Bronchial epithelial cell (primary cell): Measurements from ENCODE around the gene ASCC1. TPM values are rescaled to one million over a fixed set of nuclear protein-coding genes. Genes with fewer than 3 reads are reported as not detected.
"Not testable (repeated sequence)": the region's sequence is repeated elsewhere in the genome, so short reads cannot be mapped to it uniquely, and the experiment has no call there.

Source experiments
- DNase-seq: peaks from one replicate; pipeline ENCODE4 v3.0.0-alpha.2; 2010; ENCODE audit warnings: low read depth
- FAIRE-seq: peaks from 2 replicates; lab custom pipeline; 2011; peaks lifted over from hg19 to GRCh38; lab: Jason Lieb, UNC
- H3K27me3 ChIP-seq: 2 replicates; pipeline ENCODE4 v1.5.1; 2011; ENCODE audit warnings: low read length; ENCODE audit not compliant: control insufficient read depth, insufficient read depth
- H3K36me3 ChIP-seq: 2 replicates; pipeline ENCODE4 v1.5.1; 2011; ENCODE audit warnings: low read length; ENCODE audit not compliant: control insufficient read depth, insufficient read depth
- H3K4me3 ChIP-seq: 2 replicates; pipeline ENCODE4 v1.5.1; 2011; ENCODE audit warnings: mild to moderate bottlenecking, low read depth, low read length, control low read depth
- total RNA-seq: library from RNA; depleted of rRNA; stranded (reverse); fragments of >200 nt; gene quantifications from 2 replicates; pipeline ENCODE4 v1.2.1, GENCODE V29; 2014
- TF ChIP-seq, protein P1 (sequence below): IDR thresholded peaks from 2 replicates; pipeline ENCODE4 v1.5.1; 2011; ENCODE audit warnings: mild to moderate bottlenecking, moderate library complexity, low read length, control low read depth, inconsistent platforms; ENCODE audit not compliant: insufficient read depth, severe bottlenecking

Gene ASCC1
- total RNA-seq, 1 donor from 2014 or later, result 22.4 TPM

DNA sequence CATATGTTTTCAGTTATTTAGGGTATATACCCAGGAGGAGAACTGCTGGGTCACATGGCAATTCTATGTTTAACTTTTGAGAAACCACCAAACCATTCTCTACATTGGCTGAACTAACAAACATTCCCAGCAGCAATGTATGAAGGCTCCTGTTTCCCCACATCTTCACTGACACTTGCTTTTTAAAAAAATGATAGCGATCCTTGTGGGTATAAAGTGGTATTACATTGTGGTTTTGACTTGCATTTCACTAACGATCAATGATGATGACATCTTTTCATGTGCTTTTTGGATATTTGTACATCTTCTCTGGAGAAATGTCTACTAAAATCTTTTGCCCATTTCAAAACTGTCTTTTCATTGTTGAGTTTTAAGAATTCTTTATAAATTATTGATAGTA, 51.5 kb downstream of the ASCC1 start:
- H3K36me3 ChIP-seq, result no peaks in the 10 kb centered on the region
- H3K27me3 ChIP-seq, result no peaks in the 10 kb centered on the region
- no peak for FAIRE-seq
- DNase-seq, result peak; percentile 8
- H3K4me3 ChIP-seq, result no peak overlapping the region
- TF ChIP-seq, protein P1, sequence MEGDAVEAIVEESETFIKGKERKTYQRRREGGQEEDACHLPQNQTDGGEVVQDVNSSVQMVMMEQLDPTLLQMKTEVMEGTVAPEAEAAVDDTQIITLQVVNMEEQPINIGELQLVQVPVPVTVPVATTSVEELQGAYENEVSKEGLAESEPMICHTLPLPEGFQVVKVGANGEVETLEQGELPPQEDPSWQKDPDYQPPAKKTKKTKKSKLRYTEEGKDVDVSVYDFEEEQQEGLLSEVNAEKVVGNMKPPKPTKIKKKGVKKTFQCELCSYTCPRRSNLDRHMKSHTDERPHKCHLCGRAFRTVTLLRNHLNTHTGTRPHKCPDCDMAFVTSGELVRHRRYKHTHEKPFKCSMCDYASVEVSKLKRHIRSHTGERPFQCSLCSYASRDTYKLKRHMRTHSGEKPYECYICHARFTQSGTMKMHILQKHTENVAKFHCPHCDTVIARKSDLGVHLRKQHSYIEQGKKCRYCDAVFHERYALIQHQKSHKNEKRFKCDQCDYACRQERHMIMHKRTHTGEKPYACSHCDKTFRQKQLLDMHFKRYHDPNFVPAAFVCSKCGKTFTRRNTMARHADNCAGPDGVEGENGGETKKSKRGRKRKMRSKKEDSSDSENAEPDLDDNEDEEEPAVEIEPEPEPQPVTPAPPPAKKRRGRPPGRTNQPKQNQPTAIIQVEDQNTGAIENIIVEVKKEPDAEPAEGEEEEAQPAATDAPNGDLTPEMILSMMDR, result peak; percentile 7

DNA sequence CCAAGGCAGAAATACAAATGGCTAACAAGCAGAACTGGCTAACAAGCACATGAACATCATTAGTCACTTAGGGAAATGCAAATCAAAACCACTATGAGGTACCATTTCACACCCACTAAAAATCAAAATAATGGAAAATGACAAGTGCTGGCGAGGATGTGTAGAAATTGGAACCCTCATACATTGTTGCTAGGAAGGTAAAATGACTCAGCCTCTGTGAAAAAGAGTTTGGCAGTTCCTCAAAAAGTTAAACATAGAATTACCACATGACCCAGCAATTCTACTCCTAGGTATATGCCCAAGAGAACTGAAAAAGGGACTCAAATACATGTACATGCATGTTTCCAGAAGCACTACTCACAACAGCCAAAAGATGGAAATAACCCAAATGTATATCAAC, 53.1 kb downstream of the ASCC1 start:
- FAIRE-seq (no peak), DNase-seq (peak; percentile 98)
- H3K27me3 ChIP-seq, result no peaks in the 10 kb centered on the region
- H3K36me3 ChIP-seq, result no peaks in the 10 kb centered on the region
- TF ChIP-seq, protein P1, result no peak
- H3K4me3 ChIP-seq, result no peak overlapping the region

DNA sequence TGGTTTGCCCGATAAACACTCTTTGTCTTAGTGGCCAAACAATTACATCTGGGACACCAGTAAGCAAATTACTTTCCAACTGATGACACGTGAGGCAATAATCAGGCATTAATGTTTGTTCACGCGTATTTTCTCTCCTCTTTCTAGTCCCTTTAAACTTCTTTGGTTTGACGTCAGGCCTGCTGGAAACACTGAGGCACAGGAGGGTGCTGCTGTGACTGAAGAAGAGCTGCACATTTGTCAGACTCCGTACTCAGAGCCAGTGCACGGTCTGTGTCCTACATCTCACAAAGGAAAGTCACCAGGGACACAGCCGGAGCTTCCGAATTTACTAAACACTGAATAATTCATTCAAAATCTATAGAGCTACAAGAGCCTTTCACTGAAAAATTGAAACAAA, 57.9 kb downstream of the ASCC1 start:
- FAIRE-seq (no peak), DNase-seq (no peak)

DNA sequence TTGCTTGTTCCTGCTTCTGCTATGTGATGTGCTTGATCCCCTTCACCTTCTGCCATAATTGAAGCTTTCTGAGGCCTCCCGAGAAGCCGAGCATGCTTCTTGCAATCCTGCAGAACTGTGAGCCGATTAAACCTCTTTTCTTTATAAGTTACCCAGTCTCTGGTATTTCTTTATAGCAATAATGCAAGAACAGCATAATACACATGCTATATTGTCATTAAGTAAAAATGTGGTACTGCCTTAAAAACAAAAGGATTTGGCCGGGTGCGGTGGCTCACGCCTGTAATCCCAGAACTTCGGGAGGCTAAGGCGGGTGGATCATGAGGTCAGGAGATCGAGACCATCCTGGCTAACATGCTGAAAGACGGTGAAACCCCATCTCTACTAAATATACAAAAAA, 59.9 kb downstream of the ASCC1 start:
- TF ChIP-seq, protein P1, result no peak
- H3K27me3 ChIP-seq, result no peaks in the 10 kb centered on the region
- H3K4me3 ChIP-seq, result no peak overlapping the region
- H3K36me3 ChIP-seq, result no peaks in the 10 kb centered on the region
- DNase-seq, result no peak
- no peak for FAIRE-seq

More for the DNA sequence above, 57.9 kb downstream of the ASCC1 start:
- no peak overlapping the region for H3K4me3 ChIP-seq
- H3K27me3 ChIP-seq, result no peaks in the 10 kb centered on the region
- H3K36me3 ChIP-seq, result no peaks in the 10 kb centered on the region
- TF ChIP-seq, protein P1, result no peak

DNA sequence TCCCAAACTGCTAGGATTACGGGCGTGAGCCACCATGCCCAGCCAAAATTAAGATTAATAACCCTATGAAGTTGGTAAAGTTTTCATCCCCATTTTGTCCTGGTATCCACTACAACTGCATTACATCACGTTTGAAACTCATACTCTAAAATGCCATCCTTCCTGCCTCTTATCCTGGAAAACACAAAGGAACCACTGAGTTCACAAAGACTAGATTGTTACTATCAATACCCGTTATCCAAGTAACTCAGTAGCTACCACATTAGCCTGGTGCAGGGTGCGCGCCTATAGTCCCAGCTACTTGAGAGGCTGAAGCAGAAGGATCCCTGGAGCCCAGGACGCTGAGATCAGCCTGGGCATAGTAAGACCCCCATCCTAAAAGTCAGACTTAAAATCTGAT, 63.8 kb downstream of the ASCC1 start:
- TF ChIP-seq, protein P1, result no peak
- FAIRE-seq (no peak), DNase-seq (no peak)
- Histone ChIP-seq H3K27me3 (no peaks in the 10 kb centered on the region), H3K36me3 (no peaks in the 10 kb centered on the region), H3K4me3 (no peak overlapping the region)

DNA sequence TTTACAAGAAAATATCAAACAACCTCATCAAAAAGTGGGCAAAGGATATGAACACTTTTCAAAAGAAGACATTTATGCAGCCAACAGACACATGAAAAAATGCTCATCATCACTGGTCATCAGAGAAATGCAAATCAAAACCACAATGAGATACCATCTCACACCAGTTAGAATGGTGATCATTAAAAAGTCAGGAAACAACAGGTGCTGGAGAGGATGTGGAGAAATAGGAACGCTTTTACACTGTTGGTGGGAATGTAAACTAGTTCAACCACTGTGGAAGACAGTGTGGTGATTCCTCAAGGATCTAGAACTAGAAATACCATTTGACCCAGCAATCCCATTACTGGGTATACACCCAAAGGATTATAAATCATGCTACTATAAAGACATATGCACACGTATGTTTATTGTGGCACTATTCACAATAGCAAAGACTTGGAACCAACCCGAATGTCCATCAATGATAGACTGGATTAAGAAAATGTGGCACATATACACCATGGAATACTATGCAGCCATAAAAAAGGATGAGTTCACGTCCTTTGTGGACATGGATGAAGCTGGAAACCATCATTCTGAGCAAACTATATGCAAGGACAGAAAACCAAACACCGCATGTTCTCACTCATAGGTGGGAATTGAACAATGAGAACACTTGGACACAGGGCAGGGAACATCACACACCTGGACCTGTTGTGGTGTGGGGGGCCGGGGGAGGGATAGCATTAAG, 65.2 kb downstream of the ASCC1 start:
- not testable (repeated sequence) for FAIRE-seq, H3K36me3 ChIP-seq, DNase-seq, H3K27me3 ChIP-seq, H3K4me3 ChIP-seq

DNA sequence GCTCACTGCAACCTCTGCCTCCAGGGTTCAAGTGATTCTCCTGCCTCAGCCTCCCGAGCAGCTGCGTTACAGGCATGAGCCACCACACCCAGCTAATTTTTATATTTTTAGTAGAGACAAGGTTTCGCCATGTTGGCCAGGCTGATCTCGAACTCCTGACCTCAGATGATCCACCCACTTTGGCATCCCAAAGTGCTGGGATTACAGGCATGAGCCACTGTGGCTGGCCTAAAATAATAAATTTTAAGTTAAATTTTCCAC, 68.8 kb downstream of the ASCC1 start:
- H3K4me3 ChIP-seq, H3K27me3 ChIP-seq, FAIRE-seq, H3K36me3 ChIP-seq, DNase-seq: not testable (repeated sequence)
